Lower lobe of right lung (tissue), 2 donors: ENCODE measurements around the gene ZNF761. TPM values are rescaled to one million over a fixed set of nuclear protein-coding genes. Genes with fewer than 3 reads are reported as not detected.
"Not testable (repeated sequence)": the region's sequence is repeated elsewhere in the genome, so short reads cannot be mapped to it uniquely, and the experiment has no call there.

Source experiments
- ATAC-seq, 2 donors: fragments of 200-7000 bp; cut with Tn5 transposase; one replicate each; pipeline ENCODE4 v1.9.1; 2020 to 2022; ENCODE audit warnings: mild to moderate bottlenecking in 2 of 2, moderate library complexity in 2 of 2
- DNase-seq: peaks from one replicate; pipeline ENCODE4 v3.0.0-alpha.2; 2020
- H3K27ac ChIP-seq: fragments of 200-600 bp; one replicate; pipeline ENCODE4 v1.8.0; 2022
- H3K27me3 ChIP-seq: fragments of 200-600 bp; one replicate; pipeline ENCODE4 v1.8.0; 2022; ENCODE audit warnings: low read depth
- H3K36me3 ChIP-seq: fragments of 200-600 bp; one replicate; pipeline ENCODE4 v1.8.0; 2022; ENCODE audit warnings: mild to moderate bottlenecking
- H3K4me1 ChIP-seq: fragments of 200-600 bp; one replicate; pipeline ENCODE4 v1.8.0; 2022
- H3K4me3 ChIP-seq: fragments of 200-600 bp; one replicate; pipeline ENCODE4 v1.8.0; 2022; ENCODE audit warnings: mild to moderate bottlenecking
- H3K9me3 ChIP-seq: fragments of 200-600 bp; one replicate; pipeline ENCODE4 v1.8.0; 2022
- CTCF ChIP-seq: fragments of 200-600 bp; IDR thresholded peaks from one replicate; pipeline ENCODE4 v1.8.0; 2022; ENCODE audit warnings: antibody characterized with exemption, mild to moderate bottlenecking
- intact Hi-C: fragments of 100-400 bp; cut with DNase I; formaldehyde crosslinking; loops from one replicate; pipeline ENCODE4 v1.11.0; 2022
- total RNA-seq: library from RNA; stranded (reverse); fragmentation: NEBNext Ultra II Directional; extraction: Animal tissue kit (Norgen Biotek cat#: 25700); gene quantifications from one replicate; pipeline ENCODE4 v1.2.1, GENCODE V29; 2021
- donor health status: DM: no; HTN: yes; CAD: no; lungs with severe emphysema.

ZNF761 gene
- total RNA-seq, 1 donor from 2014 or later, result 14.7 TPM

DNA sequence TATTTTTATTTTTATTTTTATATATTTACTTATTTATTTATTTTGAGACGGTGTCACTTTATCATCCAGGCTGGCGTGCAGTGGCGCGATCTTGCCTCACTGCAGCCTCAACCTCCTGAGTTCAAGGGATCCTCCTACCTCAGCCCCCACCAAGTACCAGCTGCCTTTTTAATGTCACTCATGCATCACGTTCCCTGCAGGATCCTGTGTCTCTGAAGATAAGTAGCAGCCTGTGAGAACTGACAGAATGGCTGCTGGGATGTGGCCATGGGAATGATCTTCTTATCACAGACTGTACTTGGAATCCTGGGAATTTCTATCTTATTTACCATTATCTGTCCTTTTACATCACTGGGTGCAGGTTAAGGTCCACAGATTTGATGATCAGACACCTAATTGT lies 9.2 kb upstream of the ZNF761 start:
- no peaks in the 10 kb centered on the region for H3K4me1 ChIP-seq
- no peak for ATAC-seq
- intact Hi-C loops, result no loop called here
- no peak for DNase-seq
- no peak for TF ChIP-seq CTCF
- no peaks in the 10 kb centered on the region for H3K36me3 ChIP-seq
- H3K27ac ChIP-seq, result no peak overlapping the region
- no peaks in the 10 kb centered on the region for H3K9me3 ChIP-seq
- no peaks in the 10 kb centered on the region for H3K27me3 ChIP-seq
- no peak overlapping the region for H3K4me3 ChIP-seq

DNA sequence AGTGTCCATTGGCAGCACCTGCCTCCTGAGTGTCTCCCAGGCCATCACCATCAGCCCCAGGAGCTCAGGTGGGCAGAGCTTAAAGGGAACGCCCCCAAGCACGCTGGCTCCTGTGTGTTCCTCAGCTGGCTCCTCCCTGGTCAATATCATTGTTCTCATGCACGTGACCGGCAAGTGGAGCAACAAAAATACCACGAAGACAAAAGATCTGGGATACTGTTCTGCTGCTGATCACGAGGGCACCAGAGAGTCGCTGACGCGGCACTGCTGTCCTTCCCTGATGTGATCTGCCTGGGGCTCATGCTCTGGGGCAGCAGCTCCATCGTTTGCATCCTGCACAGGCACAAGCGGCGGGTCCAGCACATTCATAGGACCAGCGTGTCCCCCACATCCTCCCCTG lies 8.7 kb upstream of the ZNF761 start:
- H3K9me3 ChIP-seq, H3K4me1 ChIP-seq, H3K27ac ChIP-seq, H3K36me3 ChIP-seq, intact Hi-C loops, DNase-seq, H3K4me3 ChIP-seq, H3K27me3 ChIP-seq: not testable (repeated sequence)
- peak in 1 of 2 donors; percentile 54 for ATAC-seq

DNA sequence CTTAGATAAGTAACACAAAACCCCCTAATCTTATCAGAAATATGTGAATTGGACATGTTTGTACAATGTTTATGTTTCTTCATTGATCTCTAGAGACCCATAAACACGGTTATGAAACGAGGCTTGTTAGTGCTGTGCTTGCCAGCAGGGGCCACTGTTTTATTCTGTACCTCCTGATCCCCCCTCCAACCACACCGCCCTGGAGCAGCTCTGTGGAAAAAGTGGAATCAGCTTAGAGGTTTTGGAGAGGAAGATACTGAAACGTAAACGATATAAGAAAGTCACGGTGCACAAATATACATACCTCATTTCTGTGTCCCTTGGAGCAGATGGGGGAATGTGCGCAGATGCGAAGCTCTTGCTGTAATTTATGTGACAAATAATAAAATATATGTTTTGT lies 8.1 kb upstream of the ZNF761 start:
- ATAC-seq, result peak; percentile 60 to 67
- intact Hi-C loops, H3K9me3 ChIP-seq, H3K27me3 ChIP-seq, H3K4me3 ChIP-seq, H3K27ac ChIP-seq, H3K4me1 ChIP-seq, DNase-seq, H3K36me3 ChIP-seq: not testable (repeated sequence)

- Histone ChIP-seq H3K36me3 (peaks cover 4% of the 10 kb centered on the region), H3K27ac (peak overlapping the region; percentile 36), H3K4me1 (no peaks in the 10 kb centered on the region), H3K27me3 (no peaks in the 10 kb centered on the region), H3K9me3 (no peaks in the 10 kb centered on the region), H3K4me3 (no peak overlapping the region)
- DNase-seq, result peak; percentile 80
- peak; percentile 94 to 95 for ATAC-seq
- intact Hi-C loops, result no loop called here
- peak; percentile 87 for TF ChIP-seq CTCF
These were observed 6.7 kb upstream of the ZNF761 start for GRCh38 chr19:53424968-53425597.

DNA sequence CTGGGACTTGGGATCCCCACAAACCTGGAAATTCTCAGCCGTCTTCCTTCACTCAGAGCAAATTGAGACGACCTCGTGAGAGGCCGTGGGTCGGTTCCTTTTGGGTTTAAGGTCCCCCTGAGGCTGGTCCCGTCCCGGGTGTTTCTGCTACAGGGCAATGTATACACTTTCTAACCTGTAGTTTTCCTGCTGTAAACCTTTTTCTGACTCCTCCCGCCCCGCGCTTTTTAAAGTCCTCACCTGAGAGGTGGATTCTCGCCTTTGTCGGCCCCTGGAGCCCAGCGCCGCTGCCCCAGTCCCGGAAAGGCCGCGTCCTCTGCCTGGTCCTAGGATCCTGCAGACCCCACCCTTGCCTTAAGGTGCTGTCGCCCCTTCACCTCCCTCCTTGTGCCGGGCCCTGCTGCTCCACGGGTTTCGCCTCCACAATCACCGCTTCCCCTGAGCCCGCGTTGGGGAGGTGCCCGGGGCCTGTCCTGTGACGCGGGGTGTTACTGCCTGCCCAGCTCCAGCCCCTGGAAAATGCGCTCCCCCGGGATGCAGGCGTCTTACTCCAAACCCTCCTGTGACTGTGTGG lies 391 bp downstream of the ZNF761 start:
- peak; percentile 57 to 62 for ATAC-seq
- H3K27ac ChIP-seq, result peak overlapping the region; percentile 85
- intact Hi-C loops, result no loop called here
- no peaks in the 10 kb centered on the region for H3K27me3 ChIP-seq
- DNase-seq, result peak; percentile 54
- H3K36me3 ChIP-seq, result peaks cover 16% of the 10 kb centered on the region
- H3K4me1 ChIP-seq, result peaks cover 14% of the 10 kb centered on the region
- no peak for TF ChIP-seq CTCF
- H3K9me3 ChIP-seq, result no peaks in the 10 kb centered on the region
- peak overlapping the region; percentile 85 for H3K4me3 ChIP-seq

GRCh38 chr19:53443809-53444208 lies 12.0 kb downstream of the ZNF761 start:
- H3K4me1 ChIP-seq, H3K27me3 ChIP-seq, DNase-seq, ATAC-seq, H3K4me3 ChIP-seq, H3K27ac ChIP-seq, intact Hi-C loops: not testable (repeated sequence)
- Histone ChIP-seq H3K9me3 (peaks cover 17% of the 10 kb centered on the region), H3K36me3 (peaks cover 32% of the 10 kb centered on the region)

GRCh38 chr19:53447196-53447595 lies 15.4 kb downstream of the ZNF761 start:
- H3K9me3 ChIP-seq, result peaks cover 27% of the 10 kb centered on the region

More at GRCh38 chr19:53447196-53447595, 15.4 kb downstream of the ZNF761 start:
- intact Hi-C loops, H3K4me3 ChIP-seq, H3K27me3 ChIP-seq, H3K27ac ChIP-seq, DNase-seq, ATAC-seq, H3K4me1 ChIP-seq: not testable (repeated sequence)
- peaks cover 42% of the 10 kb centered on the region for H3K36me3 ChIP-seq
